NCI-H2107 treated with DMSO at 0.1 percent for 48 hours (cell line): Measurements from ENCODE around the gene ATG4A.

ENCODE experiments used
- DNase-seq: peaks from one replicate; lab custom pipeline; 2025; ENCODE audit not compliant: unreplicated experiment; lab: John Stamatoyannopoulos, UW

The ATG4A gene, protein sequence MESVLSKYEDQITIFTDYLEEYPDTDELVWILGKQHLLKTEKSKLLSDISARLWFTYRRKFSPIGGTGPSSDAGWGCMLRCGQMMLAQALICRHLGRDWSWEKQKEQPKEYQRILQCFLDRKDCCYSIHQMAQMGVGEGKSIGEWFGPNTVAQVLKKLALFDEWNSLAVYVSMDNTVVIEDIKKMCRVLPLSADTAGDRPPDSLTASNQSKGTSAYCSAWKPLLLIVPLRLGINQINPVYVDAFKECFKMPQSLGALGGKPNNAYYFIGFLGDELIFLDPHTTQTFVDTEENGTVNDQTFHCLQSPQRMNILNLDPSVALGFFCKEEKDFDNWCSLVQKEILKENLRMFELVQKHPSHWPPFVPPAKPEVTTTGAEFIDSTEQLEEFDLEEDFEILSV

DNA sequence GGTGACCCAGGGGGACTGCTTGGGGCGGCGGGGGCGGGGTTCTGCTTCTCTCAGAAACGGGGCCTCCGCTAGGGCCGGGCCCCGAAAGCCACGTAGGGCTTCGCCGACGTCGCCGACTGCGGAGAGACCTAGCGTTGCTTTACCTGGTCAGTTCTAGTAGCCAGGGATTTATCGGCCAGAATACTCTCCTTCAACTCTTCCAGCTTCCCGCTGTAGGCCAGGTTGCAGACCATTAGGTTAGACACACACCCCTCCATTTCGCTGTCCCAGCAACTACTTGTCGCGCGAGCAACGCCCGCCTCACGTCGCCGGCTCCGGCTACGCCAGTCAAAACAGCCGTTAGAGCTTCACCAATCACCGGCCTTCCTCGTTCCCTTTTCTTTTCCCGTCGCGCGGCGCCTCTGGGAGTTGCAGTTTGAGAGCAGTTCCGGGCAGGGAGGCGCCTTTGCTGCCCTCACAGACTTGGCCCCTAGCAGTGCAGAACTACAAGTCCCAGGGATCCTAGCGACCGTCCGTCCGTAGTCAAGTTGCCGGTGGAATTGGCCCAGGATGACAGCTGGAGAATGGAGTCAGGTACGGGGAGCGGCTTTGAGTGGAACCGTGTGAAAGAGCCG lies at the start of gene ATG4A, which contains the start of gene PSMD10:
Gene ATG4A, plus strand, starts transcription at position 515 of the 614 bp plus-strand sequence. Its CDS starts 49 bp downstream, at position 564.
Gene PSMD10, minus strand, starts transcription at position 279 of the 614 bp plus-strand sequence. Its CDS starts 22 bp downstream, at position 257.
- DNase-seq: peak; percentile 97

GRCh38 chrX:108044554-108045256 lies 46.9 kb upstream of the ATG4A start, which contains the start of gene VSIG1:
VSIG1 (plus strand) TSS chrX:108045065; CDS start chrX:108045131, 66 bp downstream.
- DNase-seq: no peak

GRCh38 chrX:108049649-108050048 lies 41.9 kb upstream of the ATG4A start:
- no peak for DNase-seq

- DNase-seq: no peak
These were observed 38.4 kb upstream of the ATG4A start for GRCh38 chrX:108053218-108053617.

- DNase-seq: no peak
These were observed 36.0 kb upstream of the ATG4A start for GRCh38 chrX:108055546-108055945.

- DNase-seq: no peak
These were observed 31.8 kb upstream of the ATG4A start for GRCh38 chrX:108059801-108060200.

DNA sequence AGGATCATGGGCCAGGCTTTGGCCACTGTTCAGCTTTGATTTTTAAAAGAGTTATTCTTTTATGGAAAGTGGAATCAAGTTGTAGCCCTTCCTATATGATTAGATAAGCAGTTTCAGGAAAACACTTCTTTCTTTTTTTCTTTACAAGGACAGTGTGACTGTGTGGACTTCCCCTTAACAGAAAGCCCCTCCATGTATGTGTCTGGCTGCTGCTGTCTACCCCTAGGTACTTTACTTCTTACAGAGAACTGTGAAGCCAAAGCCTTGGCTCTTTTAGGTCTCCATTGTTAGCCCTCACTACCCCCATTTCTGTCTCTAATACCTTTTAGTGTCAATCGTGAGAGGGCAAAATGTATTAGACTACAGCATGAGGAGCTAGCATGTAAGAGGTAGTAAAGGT lies 27.6 kb upstream of the ATG4A start:
- no peak for DNase-seq

DNA sequence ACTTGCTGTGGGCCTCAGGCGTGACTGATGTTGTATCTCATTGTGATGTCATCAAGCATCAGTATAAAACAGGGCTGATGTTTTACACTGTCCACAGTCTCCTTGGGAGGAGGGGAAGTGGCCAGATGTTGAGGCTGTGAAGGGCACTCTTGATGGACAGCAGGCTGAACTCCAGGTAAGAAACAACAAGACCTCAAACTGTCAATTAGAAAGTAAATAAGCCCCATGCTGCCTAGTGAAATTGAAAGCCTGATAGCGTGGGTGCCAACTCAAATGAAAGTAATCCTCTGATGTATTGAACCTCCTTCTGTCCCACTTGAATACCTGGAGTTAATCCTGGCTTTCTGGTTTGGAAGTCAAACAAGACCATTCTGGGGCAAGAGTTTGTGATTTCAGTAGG lies 27.0 kb upstream of the ATG4A start:
- DNase-seq: no peak

DNA sequence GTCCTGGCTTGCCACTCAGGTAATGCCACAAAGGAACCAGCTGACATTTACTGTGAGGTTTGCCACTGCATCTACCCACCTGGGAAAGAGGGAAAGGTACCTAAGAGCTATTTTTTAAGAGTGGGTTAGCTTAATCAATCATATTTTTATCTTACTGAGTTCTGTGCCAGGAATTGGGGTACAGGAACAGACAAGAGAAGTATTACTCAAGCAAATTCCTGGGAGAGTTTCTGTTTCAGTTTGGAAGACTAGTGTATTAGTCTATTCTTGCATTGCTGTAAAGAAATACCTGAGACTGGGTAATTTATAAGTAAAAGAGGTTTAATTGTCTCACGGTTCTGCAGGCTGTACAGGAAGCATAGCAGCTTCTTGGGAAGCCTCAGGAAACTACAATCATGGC lies 23.5 kb upstream of the ATG4A start:
- DNase-seq: no peak

DNA sequence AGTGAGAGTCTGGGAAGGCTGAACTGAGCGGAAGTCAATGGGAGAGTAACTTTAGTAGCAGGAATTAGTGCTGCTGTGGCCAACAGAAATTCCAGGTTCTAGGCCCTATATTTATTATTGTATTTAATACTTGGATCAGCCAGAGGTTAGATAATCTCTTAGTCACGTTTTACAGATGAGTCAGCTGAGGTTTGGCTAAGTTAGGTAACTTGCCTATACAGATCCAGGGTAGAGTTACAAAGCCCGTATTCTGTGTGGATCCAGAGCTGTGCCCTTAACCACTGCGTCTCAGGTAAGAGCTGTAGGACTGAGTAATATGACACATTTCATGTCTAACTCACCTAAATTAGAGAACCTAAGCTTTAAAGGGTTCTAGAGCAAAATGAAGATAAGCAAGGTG lies 20.7 kb upstream of the ATG4A start:
- DNase-seq: no peak

DNA sequence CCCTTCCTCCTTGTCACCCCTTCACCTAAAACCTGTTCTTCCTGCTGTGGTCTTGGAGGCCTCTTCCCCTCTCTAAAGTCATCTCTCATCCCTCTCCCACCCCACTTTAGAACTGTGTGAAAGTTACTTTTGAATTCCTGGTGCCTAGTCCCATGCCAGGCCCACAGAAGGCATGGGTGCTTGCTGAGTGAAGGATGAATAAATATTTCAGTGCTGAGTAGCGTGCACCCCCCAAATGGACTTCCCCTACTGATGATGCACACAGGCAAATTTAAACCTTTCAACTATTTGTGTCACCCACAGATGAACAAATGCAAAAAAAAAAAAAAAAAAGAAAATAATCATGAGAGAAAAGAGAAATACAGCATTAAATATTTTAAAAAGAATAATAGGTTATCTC lies 20.0 kb upstream of the ATG4A start:
- no peak for DNase-seq

GRCh38 chrX:108072746-108073145 lies 18.8 kb upstream of the ATG4A start:
- DNase-seq: no peak

DNA sequence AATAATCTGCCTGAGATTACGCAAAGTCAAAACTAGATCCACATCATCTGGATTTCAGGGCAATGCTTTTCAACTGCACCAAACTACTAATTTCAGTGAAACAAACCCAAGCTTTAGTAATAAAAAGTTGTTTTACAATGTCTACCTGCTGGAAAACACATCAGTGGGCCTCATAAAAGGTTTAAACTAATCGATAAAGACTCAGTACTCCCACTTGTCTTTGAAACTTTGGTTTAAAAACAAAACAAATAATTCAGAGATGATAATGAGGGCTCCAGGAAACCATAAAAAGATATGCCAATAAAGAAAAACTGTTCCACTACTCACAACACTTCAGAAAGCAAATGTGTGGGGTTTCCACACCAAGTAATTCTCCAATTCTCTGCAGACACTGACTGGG lies 10.5 kb upstream of the ATG4A start:
- no peak for DNase-seq

DNA sequence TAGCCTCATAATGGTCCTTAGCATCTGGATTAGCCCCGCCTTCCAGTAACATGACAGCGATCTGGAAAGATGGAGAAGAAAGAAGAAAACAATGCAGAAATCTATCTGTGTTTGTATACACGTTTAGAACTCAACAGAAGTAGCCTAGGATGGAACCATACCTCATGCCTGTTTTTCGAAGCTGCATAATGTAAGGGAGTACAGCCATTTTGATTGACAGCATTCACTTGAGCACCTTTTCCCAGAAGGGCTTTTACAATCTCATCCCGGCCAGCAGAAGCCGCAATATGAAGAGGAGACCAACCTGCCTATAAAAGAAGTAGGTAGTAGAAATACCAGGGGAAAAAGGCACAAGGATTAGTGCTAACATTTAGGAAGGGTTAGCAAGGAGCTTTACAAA lies 3.8 kb upstream of the ATG4A start:
- no peak for DNase-seq

GRCh38 chrX:108088511-108088910 lies 3.1 kb upstream of the ATG4A start:
- DNase-seq: no peak

DNA sequence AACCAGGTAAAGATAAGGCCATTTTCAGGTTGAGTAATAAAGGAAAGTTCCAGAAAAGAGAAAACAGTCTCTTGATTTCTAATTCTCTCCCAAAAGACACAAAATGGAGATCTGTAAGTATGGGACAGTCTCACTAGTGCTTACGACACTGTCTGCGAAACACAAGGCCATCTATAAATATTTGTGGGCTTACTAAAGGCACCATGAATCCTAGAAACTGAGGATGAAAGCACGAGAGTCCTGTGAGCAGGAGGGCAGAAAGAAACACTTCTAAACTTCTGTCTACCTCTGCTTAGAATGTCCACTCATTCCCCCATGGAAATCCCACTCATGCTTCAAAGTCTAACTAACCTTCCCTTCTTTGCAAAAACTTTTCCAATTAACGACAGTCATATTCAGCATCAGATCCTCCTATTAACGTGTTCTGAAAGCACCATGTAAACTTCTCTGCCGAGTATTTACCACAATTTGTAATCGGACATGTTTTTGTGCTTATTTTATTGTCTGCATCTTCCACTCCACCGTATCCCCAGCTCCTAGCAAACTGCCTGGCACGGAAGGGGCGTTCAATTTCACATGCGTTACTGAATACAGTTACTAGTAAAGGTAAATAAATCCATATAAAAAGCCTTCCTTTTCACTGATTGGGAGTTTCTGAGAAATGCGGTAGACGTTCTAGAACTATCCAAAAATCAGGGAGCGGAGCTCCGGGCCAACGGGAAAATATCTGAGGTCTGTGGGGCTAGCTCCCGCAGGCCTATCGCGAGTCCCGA lies 901 bp upstream of the ATG4A start:
- DNase-seq: no peak

- peak; percentile 59 for DNase-seq
These were observed 307 bp downstream of the ATG4A start for GRCh38 chrX:108091878-108092291.

DNA sequence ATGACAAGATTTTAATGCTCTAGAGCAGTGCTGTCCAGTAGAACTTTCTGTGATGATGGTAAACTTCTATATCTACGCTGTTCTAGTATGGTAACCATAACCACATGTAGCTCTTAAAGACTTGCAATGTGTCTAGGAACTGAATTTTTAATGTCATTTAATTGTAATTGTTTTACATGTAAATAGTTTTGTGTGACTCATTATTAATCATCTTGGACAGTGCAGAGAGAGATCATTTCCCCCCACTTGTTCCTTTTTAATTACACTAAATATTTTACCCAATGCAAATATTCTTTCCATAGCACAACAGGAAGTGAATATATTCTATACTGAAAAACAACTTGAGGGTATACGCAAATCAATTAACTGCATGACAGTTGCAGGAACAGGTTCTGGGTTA lies 5.8 kb downstream of the ATG4A start:
- no peak for DNase-seq

DNA sequence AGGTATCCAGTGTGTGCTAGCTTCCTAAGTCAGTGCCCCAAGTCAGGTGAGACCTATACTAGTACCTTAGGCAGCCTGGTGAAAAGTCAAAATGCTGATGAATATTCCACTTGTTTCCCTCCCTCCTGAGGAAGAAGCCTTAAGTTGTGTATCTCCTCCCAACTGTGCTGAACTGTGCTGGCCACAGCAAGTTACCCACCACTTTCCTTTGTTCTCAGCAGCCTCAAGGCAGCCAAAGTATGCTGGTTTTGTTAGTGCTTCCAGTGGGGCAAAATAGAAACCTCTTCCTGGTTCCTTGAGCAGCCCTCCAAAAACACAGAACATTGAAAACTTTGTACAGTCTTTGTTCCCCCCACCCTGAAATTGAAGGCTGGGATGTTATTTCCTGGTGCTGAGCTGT lies 13.9 kb downstream of the ATG4A start:
- DNase-seq: no peak

DNA sequence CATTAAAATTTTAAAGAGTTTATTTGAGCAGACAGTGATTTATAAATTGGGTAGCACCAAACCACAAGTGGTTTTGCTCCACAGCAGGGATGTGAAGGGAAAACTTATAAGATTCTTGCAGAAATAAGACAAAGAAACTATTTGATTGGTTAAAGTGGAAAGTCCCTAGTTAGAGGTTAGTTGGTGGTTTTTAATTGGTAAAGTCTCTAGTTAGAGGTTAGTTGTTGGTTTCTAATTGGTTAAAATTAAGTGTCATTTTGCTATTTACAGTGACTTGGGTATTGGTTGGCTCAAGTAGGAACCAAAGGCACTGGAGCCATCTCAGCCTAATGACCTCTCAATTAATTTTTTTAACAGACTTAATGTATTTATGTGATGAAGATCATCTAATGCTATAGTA lies 23.0 kb downstream of the ATG4A start:
- no peak for DNase-seq

- peak; percentile 79 for DNase-seq
These were observed 26.4 kb downstream of the ATG4A start for GRCh38 chrX:108117988-108118387.
